H9 (cell line): ENCODE results near the gene MEF2C. TPM values are rescaled to one million over a fixed set of nuclear protein-coding genes. Genes with fewer than 3 reads are reported as not detected.
A peak's percentile ranks its signal among the peaks of the same experiment; 100 is the strongest.

Experiments
- DNase-seq: peaks from one replicate; pipeline ENCODE4 v3.0.0-alpha.2; 2017
- H2AFZ ChIP-seq: one replicate; pipeline ENCODE4 v1.6.1; 2013; ENCODE audit warnings: mild to moderate bottlenecking, low read length, control low read depth, moderate library complexity
- H2AK5ac ChIP-seq: 2 replicates; pipeline ENCODE4 v1.6.1; 2013; ENCODE audit warnings: low read length, control low read depth, mixed read lengths; ENCODE audit not compliant: insufficient read length
- H2BK120ac ChIP-seq: one replicate; pipeline ENCODE4 v1.6.1; 2013; ENCODE audit warnings: low read depth, mild to moderate bottlenecking, low read length, control low read depth, inconsistent platforms; ENCODE audit not compliant: poor library complexity, severe bottlenecking
- H2BK12ac ChIP-seq: 2 replicates; pipeline ENCODE4 v1.6.1; 2013; ENCODE audit warnings: low read length, control low read depth, mixed read lengths, low read depth; ENCODE audit not compliant: insufficient read length
- H2BK15ac ChIP-seq: 2 replicates; pipeline ENCODE4 v1.6.1; 2013; ENCODE audit warnings: low read depth, low read length, control low read depth
- H2BK20ac ChIP-seq: one replicate; pipeline ENCODE4 v1.6.1; 2013; ENCODE audit warnings: low read depth, mild to moderate bottlenecking, low read length, control low read depth, inconsistent platforms; ENCODE audit not compliant: poor library complexity, severe bottlenecking
- H2BK5ac ChIP-seq: 2 replicates; pipeline ENCODE4 v1.6.1; 2013; ENCODE audit warnings: low read length, control low read depth, mixed read lengths; ENCODE audit not compliant: insufficient read length
- H3K14ac ChIP-seq: 2 replicates; pipeline ENCODE4 v1.6.1; 2013; ENCODE audit warnings: low read length, control low read depth; ENCODE audit not compliant: insufficient read depth
- H3K18ac ChIP-seq: 2 replicates; pipeline ENCODE4 v1.6.1; 2013; ENCODE audit warnings: low read depth, mild to moderate bottlenecking, mixed read lengths, low read length, control low read depth; ENCODE audit not compliant: insufficient read length
- H3K23ac ChIP-seq: 2 replicates; pipeline ENCODE4 v1.6.1; 2013; ENCODE audit warnings: low read length, control low read depth, mixed read lengths, low read depth; ENCODE audit not compliant: insufficient read length
- H3K23me2 ChIP-seq: 2 replicates; pipeline ENCODE4 v1.6.1; 2013; ENCODE audit warnings: low read depth, mild to moderate bottlenecking, mixed read lengths, low read length, control low read depth; ENCODE audit not compliant: insufficient read length, poor library complexity, severe bottlenecking
- H3K27ac ChIP-seq: 2 replicates; pipeline ENCODE4 v1.5.1; 2013; ENCODE audit warnings: low read length, control low read depth, mixed read lengths, low read depth; ENCODE audit not compliant: insufficient read length
- H3K27me3 ChIP-seq: 2 replicates; pipeline ENCODE4 v1.6.1; 2013; ENCODE audit warnings: low read length, control low read depth, inconsistent platforms; ENCODE audit not compliant: insufficient read depth
- H3K4ac ChIP-seq: 2 replicates; pipeline ENCODE4 v1.6.1; 2013; ENCODE audit warnings: low read depth, mild to moderate bottlenecking, control low read depth, inconsistent platforms, low read length, moderate library complexity
- H3K4me1 ChIP-seq: 2 replicates; pipeline ENCODE4 v1.6.1; 2013; ENCODE audit warnings: low read length, control low read depth, inconsistent platforms; ENCODE audit not compliant: insufficient read depth
- H3K4me2 ChIP-seq: 2 replicates; pipeline ENCODE4 v1.6.1; 2013; ENCODE audit warnings: low read length, control low read depth, mixed read lengths; ENCODE audit not compliant: insufficient read length, insufficient read depth
- H3K56ac ChIP-seq: 2 replicates; pipeline ENCODE4 v1.6.1; 2013; ENCODE audit warnings: low read depth, mild to moderate bottlenecking, mixed read lengths, low read length, control low read depth; ENCODE audit not compliant: insufficient read length
- H3K79me1 ChIP-seq: 2 replicates; pipeline ENCODE4 v1.6.1; 2013; ENCODE audit warnings: low read depth, mild to moderate bottlenecking, moderate library complexity, low read length, control low read depth, inconsistent platforms; ENCODE audit not compliant: insufficient read depth, poor library complexity, severe bottlenecking
- H3K79me2 ChIP-seq: 2 replicates; pipeline ENCODE4 v1.6.1; 2013; ENCODE audit warnings: low read length, control low read depth, inconsistent platforms; ENCODE audit not compliant: insufficient read depth
- H3K9ac ChIP-seq: 2 replicates; pipeline ENCODE4 v1.6.1; 2013; ENCODE audit warnings: low read length, control low read depth, mixed read lengths; ENCODE audit not compliant: insufficient read length; ENCODE audit errors: extremely low read depth
- H3K9me3 ChIP-seq: one replicate; pipeline ENCODE4 v1.6.1; 2013; ENCODE audit warnings: low read depth, low read length, inconsistent platforms; ENCODE audit not compliant: control insufficient read depth
- H3T11ph ChIP-seq: one replicate; pipeline ENCODE4 v1.6.1; 2013; ENCODE audit warnings: mild to moderate bottlenecking, low read length, control low read depth, inconsistent platforms
- H4K20me1 ChIP-seq: one replicate; pipeline ENCODE4 v1.6.1; 2013; ENCODE audit not compliant: control insufficient read depth, insufficient read length, insufficient read depth
- H4K5ac ChIP-seq: 2 replicates; pipeline ENCODE4 v1.6.1; 2013; ENCODE audit warnings: low read depth, mild to moderate bottlenecking, mixed read lengths, low read length, control low read depth; ENCODE audit not compliant: insufficient read length
- H4K8ac ChIP-seq: replicated peaks from 2 replicates; pipeline ENCODE4 v1.6.1; 2013; ENCODE audit warnings: low read length, control low read depth, mixed read lengths, low read depth; ENCODE audit not compliant: insufficient read length
- H4K91ac ChIP-seq: 2 replicates; pipeline ENCODE4 v1.6.1; 2013; ENCODE audit warnings: low read depth, mild to moderate bottlenecking, moderate library complexity, mixed read lengths, low read length, control low read depth; ENCODE audit not compliant: insufficient read length
- H3K27ac Mint-ChIP-seq, 3 experiments: 2 replicates in 2 of 3; 3 replicates in 1 of 3; pipeline ENCODE4 v1.8.0; 2020 to 2021; ENCODE audit warnings: mixed read lengths in 3 of 3, mild to moderate bottlenecking in 1 of 3, moderate library complexity in 1 of 3
- H3K27me3 Mint-ChIP-seq: 2 replicates; pipeline ENCODE4 v1.8.0; 2021; ENCODE audit warnings: low read depth, mild to moderate bottlenecking, moderate library complexity, mixed read lengths
- H3K36me3 Mint-ChIP-seq, 3 experiments: 2 replicates in 2 of 3; 3 replicates in 1 of 3; pipeline ENCODE4 v1.8.0; 2020 to 2021; ENCODE audit warnings: low read depth in 3 of 3, mixed read lengths in 3 of 3; ENCODE audit not compliant: insufficient read depth in 1 of 3
- H3K4me1 Mint-ChIP-seq, 2 experiments: 2 replicates each; pipeline ENCODE4 v1.8.0; 2020; ENCODE audit warnings: mixed read lengths in 2 of 2
- H3K4me3 Mint-ChIP-seq, 2 experiments: 2 replicates in 1 of 2; 3 replicates in 1 of 2; pipeline ENCODE4 v1.8.0; 2020 to 2021; ENCODE audit warnings: mild to moderate bottlenecking in 2 of 2, mixed read lengths in 2 of 2, moderate library complexity in 1 of 2
- H3K9me3 Mint-ChIP-seq, 2 experiments: 2 replicates in 1 of 2; 3 replicates in 1 of 2; pipeline ENCODE4 v1.8.0; 2020; ENCODE audit warnings: mild to moderate bottlenecking in 2 of 2, mixed read lengths in 2 of 2, moderate library complexity in 1 of 2
- WGBS: extraction: QIAGEN DNeasy Blood & Tissue Kit; methylation state at CpG from one replicate; pipeline ENCODE4 v1.1.7; 2013; ENCODE audit warnings: missing lambda C conversion rate, low lambda C conversion rate, mixed read lengths; ENCODE audit not compliant: insufficient read length; ENCODE audit errors: extremely low coverage; 5-methylcytosine and 5-hydroxymethylcytosine counted together
- total RNA-seq: library from RNA; stranded (reverse); gene quantifications from 2 replicates; pipeline ENCODE4 v1.2.1, GENCODE V29; 2021
- TF ChIP-seq, protein P1 (sequence below): fragments of 200-600 bp; sonication (generic); conservative IDR thresholded peaks from 3 replicates; pipeline ENCODE4 v1.8.0; 2021; ENCODE audit warnings: antibody characterized with exemption, mild to moderate bottlenecking

Gene MEF2C
- total RNA-seq, 1 experiment from 2014 or later = 0.11 TPM

GRCh38 chr5:88842784-88843183, 40.2 kb downstream of the MEF2C start:
- Histone ChIP-seq H3T11ph (no peak overlapping the region), H3K27ac (no peak overlapping the region), H3K23me2 (no peaks in the 10 kb centered on the region), H2BK5ac (no peak overlapping the region), H3K79me1 (no peaks in the 10 kb centered on the region), H3K9ac (no peak overlapping the region), H2BK20ac (no peak overlapping the region), H3K56ac (no peak overlapping the region), H3K4me2 (no peak overlapping the region), H2AFZ (no peak overlapping the region), H3K4me1 (no peaks in the 10 kb centered on the region), H4K5ac (no peak overlapping the region), H3K27me3 (no peaks in the 10 kb centered on the region), H2BK120ac (no peak overlapping the region), H4K20me1 (no peaks in the 10 kb centered on the region), H3K79me2 (no peaks in the 10 kb centered on the region), H2AK5ac (no peak overlapping the region), H3K23ac (no peak overlapping the region), H3K18ac (no peak overlapping the region), H4K8ac (no peak overlapping the region), H3K4ac (no peak overlapping the region), H4K91ac (no peak overlapping the region), H3K9me3 (no peaks in the 10 kb centered on the region), H2BK15ac (no peak overlapping the region), H2BK12ac (no peak overlapping the region), H3K14ac (no peak overlapping the region)
- no peaks in the 10 kb centered on the region for H3K4me1 Mint-ChIP-seq
- no peaks in the 10 kb centered on the region for H3K9me3 Mint-ChIP-seq
- H3K4me3 Mint-ChIP-seq = no peak overlapping the region
- WGBS = no CpG with 5 or more reads among the region's 4 CpGs
- peak overlapping the region in 1 of 3 experiments; percentile 44; a peak in 1 of 7 replicates for H3K27ac Mint-ChIP-seq
- no peaks in the 10 kb centered on the region for H3K27me3 Mint-ChIP-seq
- DNase-seq = no peak
- TF ChIP-seq, protein P1, sequence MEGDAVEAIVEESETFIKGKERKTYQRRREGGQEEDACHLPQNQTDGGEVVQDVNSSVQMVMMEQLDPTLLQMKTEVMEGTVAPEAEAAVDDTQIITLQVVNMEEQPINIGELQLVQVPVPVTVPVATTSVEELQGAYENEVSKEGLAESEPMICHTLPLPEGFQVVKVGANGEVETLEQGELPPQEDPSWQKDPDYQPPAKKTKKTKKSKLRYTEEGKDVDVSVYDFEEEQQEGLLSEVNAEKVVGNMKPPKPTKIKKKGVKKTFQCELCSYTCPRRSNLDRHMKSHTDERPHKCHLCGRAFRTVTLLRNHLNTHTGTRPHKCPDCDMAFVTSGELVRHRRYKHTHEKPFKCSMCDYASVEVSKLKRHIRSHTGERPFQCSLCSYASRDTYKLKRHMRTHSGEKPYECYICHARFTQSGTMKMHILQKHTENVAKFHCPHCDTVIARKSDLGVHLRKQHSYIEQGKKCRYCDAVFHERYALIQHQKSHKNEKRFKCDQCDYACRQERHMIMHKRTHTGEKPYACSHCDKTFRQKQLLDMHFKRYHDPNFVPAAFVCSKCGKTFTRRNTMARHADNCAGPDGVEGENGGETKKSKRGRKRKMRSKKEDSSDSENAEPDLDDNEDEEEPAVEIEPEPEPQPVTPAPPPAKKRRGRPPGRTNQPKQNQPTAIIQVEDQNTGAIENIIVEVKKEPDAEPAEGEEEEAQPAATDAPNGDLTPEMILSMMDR = no peak
- no peaks in the 10 kb centered on the region for H3K36me3 Mint-ChIP-seq
